Heart left ventricle (tissue), 16 donors: ENCODE results near the gene CFTR. TPM values are rescaled to one million over a fixed set of nuclear protein-coding genes. Genes with fewer than 3 reads are reported as not detected.
A peak's percentile ranks its signal among the peaks of the same experiment; 100 is the strongest.

ENCODE experiments used
- ATAC-seq, 4 donors: fragments of 200-7000 bp; cut with Tn5 transposase; one replicate each; pipeline ENCODE4 v1.9.1; 2020 to 2022; ENCODE audit warnings: moderate library complexity in 4 of 4, mild to moderate bottlenecking in 3 of 4, moderate number of reproducible peaks in 1 of 4
- DNase-seq, 5 donors: peaks; one replicate each; pipeline ENCODE4 v3.0.0-alpha.2; 2020
- H3K27ac ChIP-seq, 12 donors: fragments of 200-600 bp; sonication (generic) in 4 of 12; one replicate each; pipeline versions ENCODE4 v1.5.0 to v1.8.0; 2016 to 2022; ENCODE audit warnings: mild to moderate bottlenecking in 2 of 12
- H3K27me3 ChIP-seq, 9 donors: fragments of 200-600 bp; sonication (generic) in 2 of 9; one replicate each; pipeline versions ENCODE4 v1.5.1 to v1.8.0; 2016 to 2022; ENCODE audit warnings: mild to moderate bottlenecking in 3 of 9
- H3K36me3 ChIP-seq, 9 donors: fragments of 200-600 bp; sonication (generic) in 2 of 9; one replicate each; pipeline versions ENCODE4 v1.5.0 to v1.8.0; 2018 to 2022; ENCODE audit warnings: mild to moderate bottlenecking in 2 of 9
- H3K4me1 ChIP-seq, 12 donors: fragments of 200-600 bp; sonication (generic) in 4 of 12; one replicate each; pipeline versions ENCODE4 v1.5.0 to v1.8.0; 2016 to 2022; ENCODE audit warnings: mild to moderate bottlenecking in 3 of 12
- H3K4me3 ChIP-seq, 12 donors: fragments of 200-600 bp; sonication (generic) in 4 of 12; one replicate each; pipeline versions ENCODE4 v1.5.0 to v1.8.0; 2017 to 2022; ENCODE audit warnings: mild to moderate bottlenecking in 9 of 12, moderate library complexity in 4 of 12
- H3K9me3 ChIP-seq, 12 donors: fragments of 200-600 bp; sonication (generic) in 4 of 12; one replicate each; pipeline versions ENCODE4 v1.5.0 to v1.8.0; 2016 to 2022; ENCODE audit warnings: mild to moderate bottlenecking in 1 of 12
- POLR2A ChIP-seq, 2 donors: fragments of 450-650 bp; IDR thresholded peaks; one replicate each; pipeline ENCODE4 v1.6.1; 2017; ENCODE audit warnings: antibody characterized with exemption in 2 of 2, mild to moderate bottlenecking in 2 of 2, moderate library complexity in 2 of 2
- WGBS, 4 donors: extraction: QIAGEN DNeasy Blood & Tissue Kit in 2 of 4; methylation state at CpG; one replicate each; pipeline versions ENCODE4 v1.1.5 to v1.1.7; 2013 to 2018; 5-methylcytosine and 5-hydroxymethylcytosine counted together
- intact Hi-C, 10 donors: fragments of 100-400 bp; cut with DNase I; formaldehyde crosslinking; loops; one replicate each; pipeline versions ENCODE4 v1.11.1 to v1.14.2; 2022
- long read RNA-seq, 3 donors: library from polyadenylated mRNA; unstranded; transcript quantifications; one replicate each; pipeline ENCODE4 v2.0.0, GENCODE V29; 2020 to 2021
- polyA plus RNA-seq, 2 donors: library from polyadenylated mRNA; stranded (reverse); fragments of 200-250 nt; gene quantifications; one replicate each; pipeline ENCODE4 v1.2.3, GENCODE V29; 2013
- total RNA-seq, 9 donors: library from RNA; depleted of rRNA in 2 of 9; stranded (reverse); fragments of >200 nt in 2 of 9; fragmentation: NEBNext Ultra II Directional in 3 of 9; extraction: Animal tissue kit (Norgen Biotek cat#: 25700) in 3 of 9; gene quantifications; one replicate each; pipeline versions ENCODE4 v1.1.0 to v1.2.4, GENCODE V29; 2016 to 2023
- TF ChIP-seq, protein P1 (sequence below), 12 donors: fragments of 200-600 bp; sonication (generic) in 4 of 12; IDR thresholded peaks; one replicate each; pipeline versions ENCODE4 v1.5.0 to v1.8.0; 2018 to 2022; ENCODE audit warnings: antibody characterized with exemption in 12 of 12, mild to moderate bottlenecking in 5 of 12
- donor health status: ischemic (EF 13 %, LVEDD 7.1; RV severe dilation, severe dysfunction).
- donor health status: healthy with polysubstance abuse.
- donor health status: DM: no; HTN: yes; CAD: no.
- donor health status: DM: no; HTN: no; CAD: no.
- donor health status: ischemic (EF 25% LVEDD 6.9; RV normal size, moderate dysfunction).
- donor health status: ischemic (EF 25% LVEDD 5.7; RV mildly dilated, moderate dysfunction).
- donor health status: healthy.
- donor health status: DM: yes; HTN: yes; CAD: no.
- donor health status: ischemic (EF 35%, LVEDD 5.7; RV mildly dilated, moderate dysfunction).
- donor health status: nonischemic (EF 11% LVEDD 7.7; RV severe dilation, severe dysfunction).
- donor health status: DM: yes; HTN: yes; CAD: no.
- donor health status: PGD.
- donor health status: ischemic (EF 29% LVEDD 5.4; RV normal size, mild dysfunction).
- donor health status: nonischemic (EF 23%, LVEDD 6.1; RV moderate dilation, normal function).

Gene CFTR
- total RNA-seq (1 to 10 TPM in 1 of 9 donors, under 1 TPM in 8; 0.18 to 1.3 (median 0.27) TPM), polyA plus RNA-seq (under 1 TPM; 0.04 to 0.06 TPM)
- long read RNA-seq, donor 1 = 0 reads
- long read RNA-seq, donor 2 = 0 reads
- long read RNA-seq, donor 3 = 0 reads

- ATAC-seq (peak in 2 of 4 donors; percentile 27 to 34), DNase-seq (peak in 4 of 5 donors; percentile 5 to 57 (median 23))
- peaks cover 0 to 53% (median 12%) of the 10 kb centered on the region in 9 donors for H3K27me3 ChIP-seq
- H3K9me3 ChIP-seq = no peaks in the 10 kb centered on the region
- peaks cover 0 to 9% (median 0%) of the 10 kb centered on the region in 12 donors for H3K4me1 ChIP-seq
- H3K27ac ChIP-seq = no peak within 1 kb of the TSS
- 6 to 11% (median 8%) methylated on average over 45 of the region's 45 CpGs for WGBS, 4 donors
- no peak for TF ChIP-seq POLR2A (IDR thresholded peaks at IDR 0.05)
- TF ChIP-seq, protein P1, sequence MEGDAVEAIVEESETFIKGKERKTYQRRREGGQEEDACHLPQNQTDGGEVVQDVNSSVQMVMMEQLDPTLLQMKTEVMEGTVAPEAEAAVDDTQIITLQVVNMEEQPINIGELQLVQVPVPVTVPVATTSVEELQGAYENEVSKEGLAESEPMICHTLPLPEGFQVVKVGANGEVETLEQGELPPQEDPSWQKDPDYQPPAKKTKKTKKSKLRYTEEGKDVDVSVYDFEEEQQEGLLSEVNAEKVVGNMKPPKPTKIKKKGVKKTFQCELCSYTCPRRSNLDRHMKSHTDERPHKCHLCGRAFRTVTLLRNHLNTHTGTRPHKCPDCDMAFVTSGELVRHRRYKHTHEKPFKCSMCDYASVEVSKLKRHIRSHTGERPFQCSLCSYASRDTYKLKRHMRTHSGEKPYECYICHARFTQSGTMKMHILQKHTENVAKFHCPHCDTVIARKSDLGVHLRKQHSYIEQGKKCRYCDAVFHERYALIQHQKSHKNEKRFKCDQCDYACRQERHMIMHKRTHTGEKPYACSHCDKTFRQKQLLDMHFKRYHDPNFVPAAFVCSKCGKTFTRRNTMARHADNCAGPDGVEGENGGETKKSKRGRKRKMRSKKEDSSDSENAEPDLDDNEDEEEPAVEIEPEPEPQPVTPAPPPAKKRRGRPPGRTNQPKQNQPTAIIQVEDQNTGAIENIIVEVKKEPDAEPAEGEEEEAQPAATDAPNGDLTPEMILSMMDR (IDR thresholded peaks at IDR 0.05) = no peak
- peak within 1 kb of the TSS in 9 of 12 donors; percentile 7 to 44 (median 31) for H3K4me3 ChIP-seq
- H3K36me3 ChIP-seq = no peaks in the 10 kb centered on the region
- intact Hi-C loops = no loop called here
These were observed at the start of gene CFTR for GRCh38 chr7:117479225-117480054. TSS of gene CFTR (plus strand) at chr7:117480025. CDS start at chr7:117480095, 70 bp downstream.

DNA sequence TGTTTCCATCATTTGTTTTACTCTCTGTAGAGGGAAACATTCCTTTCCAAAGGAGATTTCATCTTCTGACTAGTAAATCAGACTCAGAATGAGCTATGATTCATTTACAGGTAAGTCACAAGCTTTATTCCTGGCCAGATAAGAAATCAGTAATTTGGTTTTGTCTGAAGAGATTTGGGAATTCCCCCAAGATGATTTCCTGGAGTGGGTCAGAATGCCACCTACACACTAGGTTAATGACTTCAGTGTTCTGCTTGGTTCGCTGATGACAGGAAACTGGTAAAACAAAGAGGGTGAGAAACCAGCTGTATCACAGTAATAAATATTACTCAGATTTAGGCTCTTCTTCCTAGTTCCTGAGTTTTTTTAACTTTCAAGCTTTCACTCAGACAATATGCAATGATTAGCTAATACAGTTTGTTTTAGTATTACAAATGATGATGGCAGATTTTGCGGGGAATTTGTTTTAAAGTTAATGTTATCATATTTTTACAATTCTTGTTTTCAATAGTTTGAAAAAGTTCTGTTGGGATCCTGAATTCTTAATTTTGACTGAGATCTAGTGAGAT is 44.3 kb upstream of the CFTR start:
- H3K4me1 ChIP-seq = no peaks in the 10 kb centered on the region
- H3K4me3 ChIP-seq = no peak overlapping the region
- no peak for TF ChIP-seq POLR2A (IDR thresholded peaks at IDR 0.05)
- TF ChIP-seq, protein P1 (IDR thresholded peaks at IDR 0.05) = no peak
- H3K27ac ChIP-seq = no peak overlapping the region
- intact Hi-C loops = no loop called here
- no peaks in the 10 kb centered on the region for H3K36me3 ChIP-seq
- no peak for ATAC-seq
- no peaks in the 10 kb centered on the region for H3K9me3 ChIP-seq
- H3K27me3 ChIP-seq = no peaks in the 10 kb centered on the region
- no peak for DNase-seq
- 67 to 71% (median 68%) methylated on average over 2 of the region's 2 CpGs for WGBS, 4 donors

GRCh38 chr7:117444646-117445045 is 35.2 kb upstream of the CFTR start:
- Histone ChIP-seq H3K9me3 (peaks cover 0 to 5% (median 0%) of the 10 kb centered on the region in 12 donors), H3K27ac (no peak overlapping the region), H3K4me3 (no peak overlapping the region), H3K27me3 (no peaks in the 10 kb centered on the region), H3K36me3 (no peaks in the 10 kb centered on the region), H3K4me1 (no peaks in the 10 kb centered on the region)
- ATAC-seq (no peak), DNase-seq (no peak)
- intact Hi-C loops = no loop called here
- WGBS, 4 donors = 66 to 70% (median 68%) methylated on average over 1 of the region's 1 CpG
- TF ChIP-seq, protein P1 (IDR thresholded peaks at IDR 0.05) = no peak
- TF ChIP-seq POLR2A (IDR thresholded peaks at IDR 0.05) = no peak

GRCh38 chr7:117445206-117445605 is 34.6 kb upstream of the CFTR start:
- Histone ChIP-seq H3K36me3 (no peaks in the 10 kb centered on the region), H3K9me3 (peaks cover 0 to 11% (median under 1%) of the 10 kb centered on the region in 12 donors), H3K27ac (no peak overlapping the region), H3K4me3 (no peak overlapping the region), H3K4me1 (no peaks in the 10 kb centered on the region), H3K27me3 (no peaks in the 10 kb centered on the region)
- no peak for DNase-seq
- ATAC-seq = no peak
- 88 to 100% (median 96%) methylated on average over 1 of the region's 1 CpG for WGBS, 4 donors
- intact Hi-C loops = no loop called here
- TF ChIP-seq POLR2A (IDR thresholded peaks at IDR 0.05) = no peak
- TF ChIP-seq, protein P1 (IDR thresholded peaks at IDR 0.05) = no peak
